HG02981 (cell line): ENCODE measurements around the gene GABPB1.
A peak's percentile ranks its signal among the peaks of the same experiment; 100 is the strongest.

ENCODE experiments used
- ATAC-seq: cut with Tn5 transposase; IDR thresholded peaks from one replicate; pipeline ENCODE4 v1.9.1; 2021; ENCODE audit warnings: mild to moderate bottlenecking, moderate library complexity; ENCODE audit not compliant: unreplicated experiment

Gene GABPB1

GRCh38 chr15:50345298-50345697 is 9.7 kb downstream of the GABPB1 start:
- no peak for ATAC-seq

GRCh38 chr15:50344006-50344464 is 11.0 kb downstream of the GABPB1 start:
- ATAC-seq, result no peak

DNA sequence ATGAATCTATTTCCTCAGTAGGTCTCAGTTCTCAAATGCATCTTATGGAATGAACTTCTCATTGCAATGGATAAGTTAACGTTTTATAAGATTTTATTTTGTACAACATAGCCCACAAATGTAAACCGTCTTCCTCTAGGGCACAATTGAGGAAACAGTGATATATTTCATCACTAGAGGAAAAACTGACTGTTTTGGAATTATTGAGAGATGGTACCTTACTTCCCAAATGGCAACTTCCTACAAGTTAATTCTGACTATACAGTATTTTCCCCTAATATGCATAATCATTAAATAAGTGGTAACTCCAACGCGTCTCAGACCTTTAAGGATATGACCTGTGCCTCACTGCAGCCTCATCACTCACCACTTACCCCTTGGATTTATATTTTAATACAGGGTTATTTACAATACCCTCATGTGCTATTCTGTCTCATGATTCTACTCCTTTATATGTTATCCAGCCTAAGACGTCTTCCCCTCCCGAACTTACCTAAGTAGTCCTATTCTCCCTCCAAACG is 13.3 kb downstream of the GABPB1 start:
- ATAC-seq, result no peak

DNA sequence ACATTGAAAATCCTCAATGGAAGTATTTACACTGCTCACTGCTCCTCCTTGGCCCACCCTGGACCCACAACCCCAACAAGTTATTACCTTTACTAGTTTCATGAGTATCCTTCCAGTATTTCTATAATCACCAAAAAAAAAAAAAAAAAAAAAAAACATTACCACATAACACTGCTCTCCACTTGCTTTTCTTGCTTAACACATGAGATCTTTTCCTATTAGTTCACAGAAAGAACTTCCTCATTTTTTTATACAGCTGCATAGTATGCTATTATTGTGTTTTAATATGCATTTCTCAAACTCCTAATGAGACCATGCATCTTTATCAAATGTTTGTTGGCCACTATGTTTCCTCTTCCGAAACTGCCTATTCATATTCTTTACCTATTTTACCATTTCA is 14.6 kb downstream of the GABPB1 start:
- no peak for ATAC-seq

GRCh38 chr15:50339717-50340116 is 15.3 kb downstream of the GABPB1 start:
- no peak for ATAC-seq

GRCh38 chr15:50335251-50335650 is 19.7 kb downstream of the GABPB1 start:
- ATAC-seq, result no peak

- no peak for ATAC-seq
Measured at GRCh38 chr15:50333229-50333628, 21.8 kb downstream of the GABPB1 start.

DNA sequence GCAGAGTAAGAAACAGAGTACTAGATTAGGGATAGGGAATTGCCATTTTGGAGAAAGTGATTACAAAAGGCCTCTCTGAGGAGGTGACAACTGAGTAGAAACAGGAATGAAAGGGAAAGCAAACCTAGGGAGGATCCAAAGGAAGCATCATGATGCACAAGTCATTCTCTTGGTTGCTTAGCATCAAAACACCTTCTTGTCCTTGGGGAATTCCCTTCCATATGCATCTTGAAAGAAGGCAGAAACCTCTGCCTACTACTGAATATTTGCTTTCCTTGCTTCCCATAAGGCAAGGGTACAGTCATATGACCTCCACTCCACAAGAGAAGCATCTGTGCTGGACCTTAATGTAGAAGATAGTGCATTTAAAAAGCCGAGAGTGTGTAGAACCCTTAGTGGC is 24.1 kb downstream of the GABPB1 start:
- ATAC-seq, result peak; percentile 63

GRCh38 chr15:50328116-50328515 is 26.9 kb downstream of the GABPB1 start:
- no peak for ATAC-seq

- ATAC-seq, result no peak
Measured at GRCh38 chr15:50321680-50322210, 33.3 kb downstream of the GABPB1 start.

DNA sequence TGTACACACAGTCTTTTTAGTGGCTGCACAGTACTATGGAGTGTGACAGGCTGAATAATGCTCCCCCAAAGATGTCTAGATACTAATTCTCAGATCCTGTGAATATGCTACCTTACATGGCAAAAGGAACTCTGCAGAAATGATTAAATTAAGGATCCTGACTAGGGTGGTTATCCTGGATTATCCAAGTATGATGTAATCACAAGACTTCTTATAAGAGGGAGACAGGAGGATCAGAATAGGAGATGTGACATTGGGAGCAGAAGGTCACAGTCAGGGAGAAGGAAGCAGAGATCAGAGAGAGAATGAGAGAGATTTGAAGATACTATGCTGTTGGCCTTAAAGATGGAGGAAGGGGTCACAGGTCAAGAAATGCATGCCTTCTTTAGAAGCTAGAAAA is 34.5 kb downstream of the GABPB1 start:
- no peak for ATAC-seq

- no peak for ATAC-seq
Measured at GRCh38 chr15:50318697-50319096, 36.3 kb downstream of the GABPB1 start.

- ATAC-seq, result no peak
Measured at GRCh38 chr15:50315814-50316630, 39.0 kb downstream of the GABPB1 start.

GRCh38 chr15:50312636-50313035 is 42.4 kb downstream of the GABPB1 start:
- no peak for ATAC-seq

- no peak for ATAC-seq
Measured at GRCh38 chr15:50307799-50308198, 47.2 kb downstream of the GABPB1 start.

GRCh38 chr15:50304836-50305235 is 50.2 kb downstream of the GABPB1 start:
- ATAC-seq, result no peak

DNA sequence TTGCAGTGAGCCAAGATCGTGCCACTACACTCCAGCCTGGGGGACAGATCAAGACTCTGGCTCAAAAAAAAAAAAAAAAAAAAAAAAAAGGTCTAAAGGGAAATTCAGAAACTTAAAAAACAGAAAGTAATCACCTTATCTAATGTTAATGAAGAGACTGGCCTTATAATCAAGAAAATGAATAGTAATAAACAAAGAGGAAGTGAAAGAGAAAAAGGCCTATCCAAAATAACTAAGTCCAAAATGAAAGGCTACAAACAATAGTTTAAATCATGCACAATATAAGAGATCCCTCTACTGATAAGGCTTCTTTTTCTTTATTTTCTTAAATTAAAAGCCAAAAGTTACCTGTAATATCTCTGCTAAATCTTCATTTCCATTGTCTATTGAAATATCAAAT is 52.4 kb downstream of the GABPB1 start:
- ATAC-seq, result no peak

DNA sequence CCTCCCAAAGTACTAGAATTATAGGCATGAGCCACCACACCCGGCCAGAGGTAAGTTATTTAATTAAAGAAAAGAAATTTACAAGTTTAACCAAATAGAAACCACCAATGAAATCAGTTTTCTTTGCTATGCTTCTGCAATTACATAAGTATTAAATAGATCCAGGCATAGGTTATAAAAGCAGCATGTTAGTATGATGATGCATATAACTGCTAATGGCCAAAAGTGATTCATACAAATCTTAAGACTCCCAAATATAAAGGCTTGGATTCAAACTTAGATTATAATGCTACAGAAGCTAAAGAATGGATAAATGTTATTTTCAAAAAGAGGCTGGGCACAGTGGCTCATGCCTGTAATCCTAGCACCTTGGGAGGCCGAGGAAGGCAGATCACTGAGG is 56.7 kb downstream of the GABPB1 start:
- no peak for ATAC-seq

DNA sequence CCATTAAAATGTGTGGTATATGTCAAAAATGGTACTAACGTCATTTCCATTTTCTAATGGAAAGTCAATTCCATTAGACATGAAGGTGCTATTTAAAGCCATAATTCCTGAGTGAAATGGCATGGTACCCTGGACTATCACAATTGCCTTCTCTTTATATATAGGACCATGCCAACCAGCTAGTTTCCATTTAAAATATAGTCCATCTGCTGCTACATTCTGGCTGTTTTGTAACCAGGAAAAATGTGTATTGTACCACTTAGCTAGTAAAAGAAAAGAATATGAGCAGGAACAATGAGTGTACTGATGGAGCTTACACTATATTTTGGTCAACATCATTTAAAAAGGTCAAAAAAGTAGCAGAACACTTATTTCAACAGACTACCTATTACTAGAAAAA is 59.0 kb downstream of the GABPB1 start:
- no peak for ATAC-seq

GRCh38 chr15:50289749-50290148 is 65.2 kb downstream of the GABPB1 start:
- ATAC-seq, result no peak

- ATAC-seq, result no peak
Measured at GRCh38 chr15:50287324-50288116, 67.5 kb downstream of the GABPB1 start.

DNA sequence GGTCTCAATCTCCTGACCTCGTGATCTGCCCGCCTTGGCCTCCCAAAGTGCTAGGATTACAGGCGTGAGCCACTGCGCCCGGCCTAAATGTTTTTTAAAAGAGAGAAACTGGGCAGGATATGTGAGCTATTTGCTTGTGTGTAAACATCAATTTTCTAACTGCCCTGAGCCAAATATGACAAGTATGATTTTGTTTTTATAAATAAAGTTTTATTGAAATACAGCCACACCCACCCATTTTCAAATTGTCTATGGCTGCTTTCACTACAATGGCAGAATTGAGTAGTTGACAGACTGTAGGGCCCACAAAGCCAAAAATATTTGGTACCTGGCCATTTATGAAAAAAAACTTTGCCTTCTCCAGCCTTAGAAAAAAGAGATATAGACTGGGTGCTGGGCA is 73.6 kb downstream of the GABPB1 start:
- ATAC-seq, result no peak
